HG03097 (cell line): ENCODE data around the gene AKR7A2.

Experiments
- ATAC-seq: cut with Tn5 transposase; IDR thresholded peaks from one replicate; pipeline ENCODE4 v1.9.1; 2021; ENCODE audit not compliant: unreplicated experiment, low FRiP score

The AKR7A2 gene

DNA sequence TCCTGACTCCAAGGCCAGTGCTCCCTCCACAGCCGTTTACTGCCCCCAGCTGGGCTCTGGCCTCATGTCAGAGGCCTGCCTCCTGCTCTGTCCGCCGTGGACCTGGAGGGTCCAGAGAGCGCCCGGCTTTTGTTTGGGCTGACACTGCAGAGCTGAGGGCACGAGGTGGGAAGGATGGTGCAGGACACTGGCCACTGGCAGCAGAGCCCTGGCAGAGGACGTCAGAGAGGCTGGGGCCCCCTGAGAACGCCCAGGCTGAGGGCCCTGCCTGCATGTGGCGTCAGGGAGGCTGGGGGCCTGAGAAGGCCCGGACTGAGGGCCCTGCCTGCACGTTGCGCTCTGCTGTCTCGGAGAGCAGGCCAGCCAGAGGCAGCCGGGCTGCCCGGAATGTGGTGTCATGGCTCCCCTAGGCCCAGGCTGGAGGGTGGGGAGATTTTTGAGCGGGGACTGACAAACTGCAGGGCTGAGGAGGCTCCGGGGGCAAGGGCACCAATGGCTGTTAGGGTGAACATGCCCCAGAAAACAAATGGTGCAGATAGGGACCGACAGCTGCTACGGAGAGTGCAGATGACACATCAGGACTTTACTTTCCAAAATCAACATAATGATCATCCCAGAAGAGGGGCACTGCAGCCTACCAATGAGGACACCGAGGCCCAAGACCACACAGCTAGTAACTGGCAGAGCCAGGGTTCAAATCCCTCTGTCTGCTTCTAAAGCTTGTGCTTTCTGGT is 31.8 kb upstream of the AKR7A2 start:
- ATAC-seq = no peak

DNA sequence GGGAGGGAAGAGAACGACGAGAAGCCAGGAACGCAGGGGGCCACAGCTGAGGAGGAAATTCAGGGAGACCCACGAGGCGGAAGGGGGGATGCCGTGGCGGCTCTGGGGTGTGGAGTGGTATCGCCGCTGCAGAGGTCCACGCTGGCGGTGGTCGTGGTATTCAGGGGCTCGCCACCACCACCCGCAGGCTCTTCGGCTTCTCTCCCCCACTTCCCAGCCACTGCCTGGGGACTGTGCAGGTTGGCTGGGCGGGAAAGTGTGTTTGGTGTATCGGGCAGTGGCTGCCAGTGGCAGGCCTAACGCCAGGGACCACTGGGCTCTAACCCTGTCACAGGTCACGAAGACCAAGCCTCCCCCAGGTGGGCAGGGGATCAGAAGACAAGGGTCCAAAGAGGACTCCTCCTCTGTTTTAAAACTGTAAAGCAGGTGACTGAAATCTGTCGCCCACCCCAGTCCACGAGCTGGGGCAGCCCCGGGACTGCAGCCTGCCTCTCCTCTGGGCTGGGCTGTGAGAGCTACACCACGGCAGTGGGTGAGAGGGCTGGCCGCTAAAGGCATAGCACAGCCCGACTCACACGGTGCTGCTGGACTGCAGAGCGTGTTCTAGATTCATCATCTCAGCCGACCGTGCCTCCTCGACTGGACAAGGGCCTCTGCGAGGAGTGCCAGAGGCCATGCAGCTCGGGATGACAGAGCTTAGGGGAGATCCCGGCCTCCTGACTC is 31.1 kb upstream of the AKR7A2 start:
- ATAC-seq = no peak

- ATAC-seq = no peak
Measured at GRCh38 chr1:19342062-19342750, 30.3 kb upstream of the AKR7A2 start.

DNA sequence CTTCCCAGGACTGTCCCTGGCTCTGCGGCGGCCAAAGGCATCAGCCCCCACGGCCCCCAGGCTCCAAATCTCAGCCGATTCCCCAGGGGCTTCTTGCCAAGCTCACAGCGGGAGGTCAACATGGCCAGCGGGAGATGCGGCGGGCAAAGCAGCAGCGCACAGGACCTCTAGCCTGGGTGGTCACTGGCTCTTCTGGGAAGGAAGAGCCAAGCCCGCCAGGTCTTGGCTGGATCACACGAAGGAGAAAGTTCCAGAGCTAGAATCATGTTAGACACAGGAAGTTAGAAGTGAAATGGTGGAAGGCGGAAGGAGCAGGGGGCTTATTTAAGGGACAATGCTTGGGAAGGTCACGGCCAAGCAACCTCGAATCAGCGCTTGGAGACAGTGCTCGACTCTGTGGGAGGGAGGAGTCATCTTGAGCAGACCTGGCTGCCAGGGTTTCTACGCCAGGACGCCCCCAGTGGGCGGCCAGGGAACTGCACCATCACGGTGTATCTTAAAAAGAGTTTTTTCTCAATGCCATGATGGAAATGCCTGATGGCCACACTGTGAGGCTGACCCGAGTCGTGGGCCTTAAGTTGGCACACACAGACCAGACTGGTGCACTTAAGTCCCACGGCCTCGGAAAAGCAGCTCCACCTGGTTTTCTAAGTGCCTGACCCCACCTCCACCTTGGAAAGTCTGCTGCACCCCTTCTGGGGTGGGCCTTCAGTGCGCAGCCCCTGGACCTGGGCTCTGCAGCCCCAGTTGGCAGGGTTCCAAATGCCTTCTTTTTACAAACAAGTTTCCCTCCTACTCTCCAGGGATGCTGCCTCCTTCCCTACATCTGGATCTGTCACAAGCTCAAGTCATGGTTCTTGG is 29.5 kb upstream of the AKR7A2 start:
- no peak for ATAC-seq

- ATAC-seq = no peak
Measured at GRCh38 chr1:19340387-19340937, 28.5 kb upstream of the AKR7A2 start.

DNA sequence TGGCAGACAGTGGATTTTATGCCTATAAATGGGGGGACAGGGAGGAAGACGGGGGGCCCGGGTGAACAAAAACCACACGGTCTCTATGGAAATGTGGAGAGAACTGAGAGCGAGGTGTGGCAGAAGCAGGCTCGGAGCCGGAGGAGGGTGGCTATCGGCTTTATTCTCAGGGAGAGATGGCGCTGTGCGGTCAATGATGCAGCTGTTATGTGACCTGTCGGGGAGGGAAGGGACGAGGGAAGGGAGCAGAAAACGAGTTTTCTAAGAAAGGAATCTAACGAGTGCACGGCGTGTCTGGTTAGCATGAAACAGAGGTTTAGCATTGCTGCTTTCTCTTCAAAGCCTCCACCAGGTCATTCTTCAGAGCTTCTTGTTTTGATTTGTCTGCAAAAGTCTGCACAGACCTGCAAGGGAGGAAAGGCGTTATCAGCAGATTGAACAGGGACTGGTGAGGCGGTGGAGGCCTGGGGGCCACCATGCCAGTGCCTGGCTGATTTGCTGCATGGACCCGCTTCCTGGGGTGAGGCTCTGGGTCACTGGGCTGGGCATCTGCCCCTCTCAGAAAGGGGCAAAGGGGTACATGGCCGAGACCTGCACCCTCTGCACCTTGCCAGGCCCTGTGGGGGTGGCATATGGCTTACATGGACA is 27.4 kb upstream of the AKR7A2 start:
- ATAC-seq = no peak

- ATAC-seq = no peak
Measured at GRCh38 chr1:19338323-19338762, 26.4 kb upstream of the AKR7A2 start.

DNA sequence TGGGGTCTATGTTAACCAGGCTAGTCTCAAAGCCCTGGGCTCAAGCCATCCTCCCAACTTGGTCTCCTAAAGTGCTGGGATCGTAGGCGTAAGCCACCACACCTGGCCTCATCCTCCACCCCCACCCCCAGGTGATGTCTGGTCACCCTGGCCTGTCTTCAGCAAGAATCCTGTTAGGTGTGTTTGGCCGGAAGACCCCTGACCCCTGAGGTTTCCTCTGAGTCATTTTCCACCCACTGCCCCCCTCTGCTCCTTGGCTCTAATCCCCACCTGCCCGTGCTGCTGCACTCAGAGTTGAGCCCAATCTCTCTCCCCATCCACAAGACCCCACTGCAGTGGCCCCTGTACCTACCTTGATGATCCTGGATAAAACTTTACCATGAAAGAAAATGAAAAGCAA is 25.3 kb upstream of the AKR7A2 start:
- ATAC-seq = no peak

DNA sequence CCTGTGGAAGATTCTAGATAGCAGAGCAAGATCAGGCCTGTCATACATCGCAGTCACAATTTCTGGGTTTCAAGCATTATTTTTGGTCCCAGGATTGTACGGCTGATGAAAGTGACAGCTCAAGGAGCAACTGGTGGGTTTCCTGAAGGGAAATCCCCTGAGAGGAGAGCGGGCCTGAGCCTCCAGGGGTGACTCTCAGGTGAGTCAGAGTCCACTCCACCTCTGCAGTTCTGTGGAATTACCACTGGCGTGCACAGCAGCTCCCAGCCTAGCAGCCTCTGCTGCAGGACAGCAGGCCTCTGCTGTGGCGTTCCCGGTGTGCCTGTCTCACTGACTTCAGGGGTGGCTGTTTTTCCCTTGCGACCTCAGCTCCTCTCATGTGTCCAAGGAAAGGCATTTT is 24.6 kb upstream of the AKR7A2 start:
- ATAC-seq = no peak

- no peak for ATAC-seq
Measured at GRCh38 chr1:19333587-19334354, 21.8 kb upstream of the AKR7A2 start.

DNA sequence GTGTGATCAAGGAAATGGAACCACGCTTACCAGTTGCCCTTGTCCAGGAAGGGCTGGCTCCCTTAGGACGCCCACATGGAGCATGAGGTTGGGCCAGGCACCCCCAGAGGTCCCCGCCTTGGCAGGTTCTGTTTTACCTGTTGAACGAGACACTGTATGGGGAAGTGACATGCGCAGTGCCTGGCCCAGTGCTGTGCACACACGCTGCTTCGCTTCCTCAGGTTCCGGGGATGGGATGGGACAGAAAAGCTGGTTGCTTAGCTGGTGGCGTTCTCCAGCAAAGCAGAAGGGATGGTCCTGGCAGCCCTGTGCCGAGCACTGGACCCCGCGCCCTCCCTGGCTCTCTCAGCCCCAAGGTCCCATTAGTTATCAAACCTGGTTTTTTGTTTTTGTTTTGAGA is 20.9 kb upstream of the AKR7A2 start:
- ATAC-seq = no peak

- ATAC-seq = no peak
Measured at GRCh38 chr1:19331262-19331878, 19.4 kb upstream of the AKR7A2 start.

- no peak for ATAC-seq
Measured at GRCh38 chr1:19330449-19331135, 18.6 kb upstream of the AKR7A2 start.

GRCh38 chr1:19329611-19330010 is 17.7 kb upstream of the AKR7A2 start:
- ATAC-seq = no peak

DNA sequence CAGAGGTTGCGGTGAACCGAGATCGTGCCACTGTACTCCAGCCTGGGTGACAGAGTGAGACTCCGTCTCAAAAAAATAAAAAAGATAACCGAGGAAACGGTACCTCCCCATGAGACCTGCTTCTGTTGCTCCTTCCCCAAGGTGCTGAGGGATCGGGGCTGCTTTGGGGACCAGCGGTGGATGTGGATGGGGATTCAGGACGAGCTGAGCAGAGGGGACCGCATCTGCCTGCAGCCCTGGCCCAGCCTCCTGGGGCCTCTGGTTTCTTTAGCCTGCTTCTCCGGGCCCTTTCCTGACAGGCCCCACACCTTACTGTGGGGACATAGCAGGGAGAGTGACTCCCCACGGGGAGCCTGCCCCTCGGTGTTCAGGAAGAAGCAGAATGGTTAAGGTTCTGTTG is 17.2 kb upstream of the AKR7A2 start:
- no peak for ATAC-seq

DNA sequence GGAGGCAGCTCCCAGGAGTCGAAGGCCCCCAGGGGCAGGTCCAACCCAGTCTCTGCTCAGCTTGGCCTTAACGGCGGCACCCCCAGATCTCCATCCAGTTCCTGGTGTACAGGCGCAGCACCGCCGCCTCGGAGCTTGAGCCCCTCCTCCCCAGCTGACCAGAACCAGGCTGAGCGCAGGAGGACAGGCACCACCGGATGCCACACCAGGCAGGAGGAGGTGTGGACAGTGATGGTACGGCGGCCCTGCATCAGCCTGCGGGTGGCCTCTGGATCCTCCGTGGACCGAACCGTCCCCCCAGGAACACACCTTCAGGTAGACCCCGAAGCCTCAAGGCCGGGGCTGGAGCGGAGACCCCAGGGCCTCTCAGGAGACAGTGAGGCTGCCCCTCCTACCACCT is 16.5 kb upstream of the AKR7A2 start:
- no peak for ATAC-seq

DNA sequence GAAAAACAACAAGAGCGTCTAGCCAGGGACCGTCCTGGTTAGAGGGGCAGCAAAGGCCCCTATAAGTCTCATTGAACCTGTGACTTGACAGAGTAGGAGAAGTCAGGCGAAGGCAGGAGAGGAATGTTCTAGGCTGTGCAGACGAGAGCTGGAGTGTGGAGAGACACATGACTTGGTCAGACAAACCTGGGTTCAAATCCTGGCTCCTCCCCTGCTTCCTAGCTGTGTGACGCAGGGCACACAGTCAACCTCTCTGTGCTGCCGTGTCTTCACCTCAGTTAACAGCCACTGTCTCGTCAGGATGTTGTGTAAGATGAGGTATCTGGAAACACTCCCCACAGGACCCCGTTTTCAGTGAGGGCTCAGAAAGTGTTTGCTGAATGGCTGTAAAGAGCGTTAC is 15.8 kb upstream of the AKR7A2 start:
- no peak for ATAC-seq

GRCh38 chr1:19327301-19327700 is 15.4 kb upstream of the AKR7A2 start:
- no peak for ATAC-seq
